Measurements from ENCODE around the gene SEC14L1.
"Not testable (repeated sequence)": the region's sequence is repeated elsewhere in the genome, so short reads cannot be mapped to it uniquely, and the experiment has no call there.

The SEC14L1 gene

DNA sequence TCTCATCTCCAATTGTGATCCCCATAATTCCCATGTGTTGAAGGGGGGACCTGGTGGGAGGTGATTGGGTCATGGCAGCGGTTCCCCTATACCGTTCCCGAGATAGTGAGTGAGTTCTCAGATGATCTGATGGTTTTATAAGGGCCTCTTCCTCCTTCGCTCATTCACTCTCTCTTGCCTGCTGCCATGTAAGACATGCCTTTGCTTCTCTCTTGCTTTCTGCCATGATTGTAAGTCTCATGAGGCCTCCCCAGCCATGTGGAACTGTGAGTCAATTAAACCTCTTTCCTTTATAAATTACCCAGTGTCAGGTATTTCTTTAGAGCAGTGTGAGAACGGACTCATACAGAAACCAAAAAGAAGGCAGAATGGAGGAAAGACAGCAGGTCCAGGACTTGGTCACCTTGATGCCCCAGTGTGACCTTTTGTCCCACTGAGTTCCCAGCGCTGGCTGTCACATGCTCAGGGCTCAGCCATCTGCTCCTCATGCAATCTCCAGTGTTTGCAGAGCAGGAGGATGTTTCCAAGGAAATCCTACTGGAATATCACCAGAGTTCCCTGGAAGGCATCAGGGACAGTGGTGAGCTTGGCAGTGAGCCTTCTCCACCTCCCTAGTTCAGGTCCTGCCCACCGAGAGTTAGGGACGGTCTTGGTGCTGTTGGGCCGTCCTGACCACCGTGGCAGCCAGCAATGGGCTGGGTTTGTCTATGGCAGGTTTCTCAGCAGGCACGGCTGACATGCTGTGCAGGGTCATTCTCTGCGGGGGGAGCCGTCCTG is 96.7 kb downstream of the SEC14L1 start:
- DNase-seq (ENCODE audit: low read depth) = no peak

DNA sequence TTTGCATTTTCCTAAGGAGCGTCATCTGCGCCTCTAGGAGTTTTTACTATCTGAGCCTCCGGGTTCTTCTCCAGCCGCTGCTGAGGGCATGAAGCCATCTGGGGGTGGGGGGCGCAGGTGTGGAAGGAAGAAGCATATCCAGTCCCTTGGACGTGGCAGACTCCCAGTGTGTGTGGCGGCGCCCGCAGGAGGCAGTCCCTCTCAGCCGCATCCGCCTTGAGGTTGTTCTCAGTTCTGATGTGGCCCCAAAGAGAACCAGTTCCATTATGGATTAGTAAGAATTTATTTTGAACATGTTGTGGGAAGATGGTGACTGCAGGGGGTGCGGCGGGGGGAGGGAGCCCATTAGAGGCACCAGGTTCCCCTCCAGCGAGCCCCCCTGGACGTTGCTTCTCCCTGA is 100.2 kb downstream of the SEC14L1 start:
- no peak for DNase-seq (ENCODE audit: low read depth)

- no peak for DNase-seq (ENCODE audit: low read depth)
Observed at GRCh38 chr17:77242118-77242851, 101.5 kb downstream of the SEC14L1 start.

GRCh38 chr17:77245162-77245926 is 104.6 kb downstream of the SEC14L1 start:
- DNase-seq (ENCODE audit: low read depth) = no peak

- no peak for DNase-seq (ENCODE audit: low read depth)
Observed at GRCh38 chr17:77246110-77247047, 105.6 kb downstream of the SEC14L1 start.

GRCh38 chr17:77247048-77247541 is 106.3 kb downstream of the SEC14L1 start:
- DNase-seq (ENCODE audit: low read depth) = peak; percentile 68

DNA sequence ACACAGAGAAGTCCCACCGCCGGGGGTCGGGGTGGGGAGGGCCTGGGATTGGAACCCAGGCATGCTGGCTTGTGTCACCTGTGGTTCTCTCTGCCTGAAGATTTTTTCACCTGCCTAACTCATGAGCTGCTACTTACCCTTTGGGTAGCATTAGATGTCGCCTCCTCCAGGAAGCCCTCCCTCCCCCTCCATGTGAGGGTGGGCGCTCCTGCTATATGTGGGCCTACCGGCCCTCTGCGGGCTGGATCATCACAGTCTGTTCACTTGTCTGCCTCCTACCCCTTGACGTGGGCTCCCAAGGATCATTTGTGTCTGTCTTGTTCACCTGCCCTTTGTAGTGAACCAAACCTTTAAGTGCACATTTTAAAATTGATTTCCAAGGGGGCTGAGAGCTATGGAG is 106.8 kb downstream of the SEC14L1 start:
- DNase-seq (ENCODE audit: low read depth) = no peak

DNA sequence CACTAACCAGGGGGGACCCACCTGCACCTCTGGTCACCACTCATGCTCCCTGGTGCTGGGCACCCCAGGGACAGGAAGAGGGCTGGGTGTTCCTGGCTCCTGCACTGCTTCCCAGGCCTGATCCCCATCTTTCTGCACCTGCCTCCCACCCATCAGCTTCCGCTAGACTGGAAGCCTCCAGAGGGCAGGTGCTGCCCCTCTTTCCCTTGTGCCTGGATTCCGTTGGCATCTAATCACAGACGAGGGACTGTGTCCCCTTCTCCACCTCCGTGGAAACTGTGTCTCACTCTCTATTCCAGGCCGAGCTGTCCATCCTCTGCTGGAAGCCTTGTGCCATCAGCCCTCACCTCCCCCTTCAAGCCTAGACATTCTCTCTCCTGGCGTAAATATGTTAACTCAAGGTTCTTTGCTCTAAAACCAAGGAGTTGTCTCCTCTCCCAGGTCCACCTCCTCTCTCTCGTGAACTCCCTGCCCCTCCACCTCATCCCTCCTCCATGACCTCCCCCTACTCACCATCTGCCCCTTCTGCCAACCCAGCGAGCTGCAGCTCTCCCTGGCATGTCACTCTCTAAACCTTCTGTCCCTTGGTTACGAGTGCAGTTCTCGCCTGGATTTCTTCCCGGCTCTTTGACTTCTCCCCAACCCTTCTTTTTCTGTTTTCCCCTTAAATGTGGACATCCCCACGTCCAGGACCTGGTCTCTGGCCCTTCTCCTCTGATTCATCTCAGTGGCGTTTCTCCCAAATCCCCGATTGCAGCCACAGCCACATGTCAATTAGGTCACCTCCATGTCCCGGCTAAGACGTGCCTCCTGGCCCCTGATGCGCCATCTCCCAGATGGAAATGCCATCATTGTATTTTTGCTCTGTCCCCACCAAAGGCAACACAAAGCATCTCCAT is 107.7 kb downstream of the SEC14L1 start:
- no peak for DNase-seq (ENCODE audit: low read depth)

DNA sequence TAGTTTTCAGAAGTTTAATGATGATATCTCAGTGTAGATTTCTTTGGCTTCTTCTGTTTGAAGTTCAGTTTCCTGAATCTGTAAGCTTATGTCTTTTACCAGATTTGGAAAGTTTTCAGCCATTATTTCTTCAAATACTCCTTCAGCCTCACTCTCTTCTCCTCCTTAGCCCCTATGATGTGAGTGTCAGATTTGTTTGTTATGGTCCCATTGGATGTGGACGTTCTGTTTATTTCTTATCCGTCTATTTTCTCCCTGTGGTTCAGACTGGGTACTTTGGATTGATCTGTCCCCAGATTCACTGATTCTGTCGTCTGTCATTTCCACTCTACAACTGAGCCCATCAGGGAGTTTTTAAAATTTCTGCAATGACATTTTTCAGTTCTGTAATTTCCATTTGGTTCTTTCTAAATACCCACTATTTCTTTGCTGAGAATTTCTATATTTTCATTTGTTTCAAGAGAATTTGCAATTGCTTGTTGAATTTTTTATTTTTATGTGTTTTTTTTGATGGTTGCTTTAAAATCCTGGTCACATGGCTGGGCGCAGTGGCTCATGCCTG is 110.9 kb downstream of the SEC14L1 start:
- no peak for DNase-seq (ENCODE audit: low read depth)

DNA sequence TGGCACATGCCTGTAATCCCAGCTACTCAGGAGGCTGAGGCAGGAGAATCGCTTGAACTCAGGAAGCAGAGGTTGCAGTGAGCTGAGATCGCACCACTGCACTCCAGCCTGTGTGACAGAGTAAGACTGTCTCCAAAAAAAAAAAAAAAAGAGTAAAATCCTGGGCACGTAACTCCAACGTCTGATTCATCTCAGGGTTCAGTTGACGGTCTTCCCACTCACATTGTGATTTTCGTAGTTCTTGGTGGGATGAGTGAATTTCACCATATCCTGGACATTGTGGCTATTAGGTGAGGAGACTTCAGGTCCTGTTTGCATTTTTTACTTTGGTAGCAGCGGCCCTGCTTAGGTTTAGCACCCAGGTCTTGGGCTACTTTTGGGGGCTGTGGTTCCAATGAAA is 111.5 kb downstream of the SEC14L1 start:
- not testable (repeated sequence) for DNase-seq (ENCODE audit: low read depth)

DNA sequence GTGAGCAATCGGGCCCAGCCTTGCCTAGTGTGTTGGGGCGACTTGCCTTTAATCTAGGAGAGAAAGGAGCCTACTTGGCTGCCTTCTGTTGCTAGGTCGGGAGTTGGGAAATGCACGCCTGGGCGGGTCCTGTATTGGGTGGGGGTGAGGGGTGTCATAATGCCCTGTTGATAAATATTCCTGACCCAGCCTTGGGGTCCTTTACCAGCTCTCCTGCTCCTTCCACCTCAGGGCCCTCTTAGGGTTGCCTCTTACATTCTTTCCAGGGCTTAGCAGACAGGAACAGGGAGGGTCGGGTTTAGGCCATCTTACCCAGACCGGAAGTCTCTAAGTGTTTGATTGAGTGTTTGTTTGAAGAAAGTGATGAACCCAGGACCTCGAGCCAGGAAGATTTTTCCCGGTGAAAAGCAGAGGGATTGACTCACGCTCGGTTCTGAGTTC is 112.9 kb downstream of the SEC14L1 start:
- DNase-seq (ENCODE audit: low read depth) = no peak

GRCh38 chr17:77254951-77255825 is 114.4 kb downstream of the SEC14L1 start:
- no peak for DNase-seq (ENCODE audit: low read depth)

DNA sequence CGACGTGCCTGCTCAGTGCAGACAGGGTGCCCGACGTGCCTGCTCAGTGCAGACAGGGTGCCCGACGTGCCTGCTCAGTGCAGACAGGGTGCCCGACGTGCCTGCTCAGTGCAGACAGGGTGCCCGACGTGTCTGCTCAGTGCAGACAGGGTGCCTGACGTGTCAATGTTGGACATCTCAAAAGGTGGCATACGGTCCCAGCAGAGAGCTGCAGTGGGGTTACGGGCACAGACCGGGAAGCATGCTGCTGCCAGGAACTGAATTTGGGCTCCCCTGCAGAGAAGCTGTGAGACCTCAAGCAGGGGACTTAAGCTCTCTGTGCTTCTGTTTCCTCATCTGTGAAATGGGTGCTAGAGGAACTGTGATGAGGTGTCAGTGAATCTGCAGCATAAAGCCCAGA is 115.2 kb downstream of the SEC14L1 start:
- not testable (repeated sequence) for DNase-seq (ENCODE audit: low read depth)

- DNase-seq (ENCODE audit: low read depth) = no peak
Observed at GRCh38 chr17:77256710-77257109, 115.9 kb downstream of the SEC14L1 start.

DNA sequence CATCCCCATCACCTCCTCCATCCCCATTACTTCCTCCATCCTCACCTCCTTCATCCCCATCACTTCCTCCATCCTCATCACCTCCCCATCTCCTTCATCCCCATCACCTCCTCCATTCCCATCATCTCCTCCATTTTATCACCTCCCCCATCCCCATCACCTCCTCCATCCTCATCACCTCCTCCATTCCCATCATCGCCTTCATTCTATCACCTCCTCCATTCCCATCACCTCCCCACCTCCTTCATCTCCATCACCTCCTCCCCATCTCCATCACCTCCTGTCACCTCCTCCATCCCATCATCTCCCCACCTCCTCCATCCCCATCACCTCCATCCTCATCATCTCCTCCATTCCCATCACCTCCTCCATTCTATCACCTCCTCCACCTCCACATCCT is 116.4 kb downstream of the SEC14L1 start:
- DNase-seq (ENCODE audit: low read depth) = no peak

- no peak for DNase-seq (ENCODE audit: low read depth)
Observed at GRCh38 chr17:77257596-77258458, 117.1 kb downstream of the SEC14L1 start.

- DNase-seq (ENCODE audit: low read depth) = no peak
Observed at GRCh38 chr17:77258638-77259037, 117.9 kb downstream of the SEC14L1 start.
